HG02973 (cell line): Measurements from ENCODE around the gene INAVA.
"Not testable (repeated sequence)": the region's sequence is repeated elsewhere in the genome, so short reads cannot be mapped to it uniquely, and the experiment has no call there.

Source experiments
- ATAC-seq: cut with Tn5 transposase; IDR thresholded peaks from one replicate; pipeline ENCODE4 v1.9.1; 2021; ENCODE audit warnings: moderate library complexity; ENCODE audit not compliant: unreplicated experiment

The INAVA gene

GRCh38 chr1:200960236-200960947 lies 65.7 kb downstream of the INAVA start:
- ATAC-seq, result no peak

- no peak for ATAC-seq
These were observed 66.2 kb downstream of the INAVA start for GRCh38 chr1:200960948-200961340.

GRCh38 chr1:200962151-200962550 lies 67.5 kb downstream of the INAVA start:
- not testable (repeated sequence) for ATAC-seq

- no peak for ATAC-seq
These were observed 67.9 kb downstream of the INAVA start for GRCh38 chr1:200962631-200963030.

- no peak for ATAC-seq
These were observed 68.4 kb downstream of the INAVA start for GRCh38 chr1:200963076-200963475.

GRCh38 chr1:200963888-200964287 lies 69.2 kb downstream of the INAVA start:
- ATAC-seq, result not testable (repeated sequence)
